Muscle of arm (tissue), 12 donors: ENCODE measurements around the gene TMEM52B. TPM values are rescaled to one million over a fixed set of nuclear protein-coding genes. Genes with fewer than 3 reads are reported as not detected.

Experiments
- DNase-seq: peaks from one replicate; pipeline ENCODE4 v3.0.0-alpha.2; 2013
- polyA plus RNA-seq, 12 donors: library from polyadenylated mRNA; unstranded; fragments of 120-200 nt; gene quantifications; one replicate each; pipeline ENCODE4 v1.2.1, GENCODE V29; 2013; ENCODE audit not compliant: insufficient read length in 12 of 12

The TMEM52B gene
- polyA plus RNA-seq, 12 donors = 0.04 to 0.96 (median 0.26) TPM; not detected in 3

DNA sequence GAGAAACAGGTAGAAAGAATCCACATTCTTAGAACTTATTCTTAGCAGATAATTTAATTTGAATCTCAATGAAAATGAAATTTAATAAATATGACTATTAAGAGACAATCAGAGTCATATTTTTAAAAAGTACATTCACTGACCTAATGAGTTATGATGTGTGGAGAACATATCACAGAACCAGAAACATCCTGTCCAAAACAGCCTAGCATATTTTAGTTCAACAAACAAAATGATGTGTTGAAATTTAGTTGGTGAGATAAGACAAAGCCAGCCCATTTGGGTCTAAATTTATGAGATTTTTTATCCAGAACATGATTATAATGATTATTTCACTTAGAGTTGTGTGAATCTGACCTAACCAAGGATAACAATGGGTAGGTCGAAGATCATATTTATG lies 59.7 kb downstream of the TMEM52B start:
- DNase-seq = no peak

GRCh38 chr12:10241290-10241689 lies 62.5 kb downstream of the TMEM52B start:
- DNase-seq = no peak

Other genes starting within 250 kb of the TMEM52B start
- 1 to 10 TPM in 2 of 12 donors, not detected in 10; 1.1 to 4.1 TPM for gene CLEC2A, start 246.7 kb upstream of the TMEM52B start, polyA plus RNA-seq
- gene CLEC12A, start 207.6 kb upstream of the TMEM52B start, polyA plus RNA-seq = 1 to 10 TPM in 3 of 12 donors, under 1 TPM in 6, not detected in 3; 0.35 to 1.9 (median 0.61) TPM
- gene CLEC1B, start 179.9 kb upstream of the TMEM52B start, polyA plus RNA-seq = under 1 TPM in 6 of 12 donors, not detected in 6; 0.13 to 0.36 (median 0.31) TPM
- gene CLEC12B, start 168.4 kb upstream of the TMEM52B start, polyA plus RNA-seq = under 1 TPM in 3 of 12 donors, not detected in 9; 0.07 to 0.25 (median 0.14) TPM
- 1 to 10 TPM in 1 of 12 donors, under 1 TPM in 9, not detected in 2; 0.11 to 2.0 (median 0.25) TPM for gene CLEC9A, start 148.3 kb upstream of the TMEM52B start, polyA plus RNA-seq
- 1 to 10 TPM in 10 of 12 donors, not detected in 2; 1.9 to 5.3 (median 3.3) TPM for gene CLEC1A, start 80.0 kb upstream of the TMEM52B start, polyA plus RNA-seq
- 1 to 10 TPM in 9 of 12 donors, under 1 TPM in 2, not detected in 1; 0.77 to 6.1 (median 2.0) TPM for gene CLEC7A, start 48.8 kb upstream of the TMEM52B start, polyA plus RNA-seq
- 1 to 10 TPM in 8 of 12 donors, under 1 TPM in 2, not detected in 2; 0.69 to 2.5 (median 1.2) TPM for gene OLR1, start 6.9 kb upstream of the TMEM52B start, polyA plus RNA-seq
- gene GABARAPL1, start 33.8 kb downstream of the TMEM52B start, polyA plus RNA-seq = 10 to 100 TPM in 11 of 12 donors, not detected in 1; 21.2 to 63.3 (median 25.2) TPM
- 1 to 10 TPM in 3 of 12 donors, under 1 TPM in 7, not detected in 2; 0.16 to 1.6 (median 0.72) TPM for gene KLRD1, start 128.8 kb downstream of the TMEM52B start, polyA plus RNA-seq
- gene KLRK1, start 211.0 kb downstream of the TMEM52B start, polyA plus RNA-seq = 1 to 10 TPM in 3 of 12 donors, under 1 TPM in 7, not detected in 2; 0.15 to 2.6 (median 0.61) TPM
- gene KLRC4, start 230.7 kb downstream of the TMEM52B start, polyA plus RNA-seq = under 1 TPM in 5 of 12 donors, not detected in 7; 0.22 to 0.64 (median 0.32) TPM
- gene KLRC3, start 241.6 kb downstream of the TMEM52B start, polyA plus RNA-seq = under 1 TPM in 5 of 12 donors, not detected in 7; 0.26 to 0.73 (median 0.39) TPM